GM12878 (cell line): Measurements from ENCODE around the gene APOE.

ENCODE experiments used
- ATF3 ChIP-seq: IDR thresholded peaks from 2 replicates; pipeline ENCODE4 v1.6.1; 2011; ENCODE audit warnings: low read depth, mild to moderate bottlenecking, low read length, moderate library complexity, borderline replicate concordance; ENCODE audit errors: extremely low read depth
- CHD4 ChIP-seq: fragments of 200-600 bp; sonication (generic); IDR thresholded peaks from 2 replicates; pipeline ENCODE4 v1.6.1; 2016; ENCODE audit warnings: mild to moderate bottlenecking
- CTCF ChIP-seq, 3 experiments: IDR thresholded peaks in 2 of 3; conservative IDR thresholded peaks in 1 of 3; 2 replicates each; pipeline ENCODE4 v1.5.1; 2011; ENCODE audit warnings: low read depth in 3 of 3, low read length in 3 of 3, mild to moderate bottlenecking in 3 of 3, control low read depth in 2 of 3, moderate library complexity in 2 of 3, inconsistent platforms in 1 of 3, mixed read lengths in 1 of 3; ENCODE audit not compliant: control insufficient read depth in 2 of 3, insufficient read depth in 1 of 3; ENCODE audit errors: extremely low read depth in 1 of 3
- ESRRA ChIP-seq: IDR thresholded peaks from 2 replicates; pipeline ENCODE4 v1.6.1; 2012; ENCODE audit warnings: mild to moderate bottlenecking, low read length, improper control_type of control experiment
- EZH2 ChIP-seq: IDR thresholded peaks from 2 replicates; pipeline ENCODE4 v1.6.1; 2012; ENCODE audit warnings: low read depth, mild to moderate bottlenecking, control low read depth, inconsistent platforms, low read length, borderline replicate concordance; ENCODE audit not compliant: control insufficient read depth
- GATAD2B ChIP-seq: fragments of 450-650 bp; conservative IDR thresholded peaks from 2 replicates; pipeline ENCODE4 v1.6.1; 2017; ENCODE audit warnings: low read depth, mild to moderate bottlenecking, moderate library complexity
- MTA3 ChIP-seq: IDR thresholded peaks from 2 replicates; pipeline ENCODE4 v1.6.1; 2012; ENCODE audit warnings: low read length, inconsistent platforms, borderline replicate concordance
- POLR2A ChIP-seq: IDR thresholded peaks from 2 replicates; pipeline ENCODE4 v1.6.1; 2011; ENCODE audit warnings: low read depth, mild to moderate bottlenecking, low read length
- POLR2AphosphoS5 ChIP-seq: IDR thresholded peaks from 2 replicates; pipeline ENCODE4 v1.6.1; 2011; ENCODE audit warnings: mild to moderate bottlenecking, low read length, inconsistent platforms
- TF ChIP-seq, protein P1 (sequence below): IDR thresholded peaks from 2 replicates; pipeline ENCODE4 v1.6.1; 2012; ENCODE audit warnings: low read depth, low read length, improper control_type of control experiment

- TF ChIP-seq, protein P1, sequence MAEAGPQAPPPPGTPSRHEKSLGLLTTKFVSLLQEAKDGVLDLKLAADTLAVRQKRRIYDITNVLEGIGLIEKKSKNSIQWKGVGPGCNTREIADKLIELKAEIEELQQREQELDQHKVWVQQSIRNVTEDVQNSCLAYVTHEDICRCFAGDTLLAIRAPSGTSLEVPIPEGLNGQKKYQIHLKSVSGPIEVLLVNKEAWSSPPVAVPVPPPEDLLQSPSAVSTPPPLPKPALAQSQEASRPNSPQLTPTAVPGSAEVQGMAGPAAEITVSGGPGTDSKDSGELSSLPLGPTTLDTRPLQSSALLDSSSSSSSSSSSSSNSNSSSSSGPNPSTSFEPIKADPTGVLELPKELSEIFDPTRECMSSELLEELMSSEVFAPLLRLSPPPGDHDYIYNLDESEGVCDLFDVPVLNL = no peak
- TF ChIP-seq ESRRA (no peak), EZH2 (no peak), POLR2AphosphoS5 (no peak), GATAD2B (no peak), CTCF (IDR thresholded peaks at IDR 0.05 in 2 of 3, conservative IDR thresholded peaks at IDR 0.05 in 1 of 3; ENCODE audit: control insufficient read depth in 2 of 3, extremely low read depth in 1 of 3, insufficient read depth in 1 of 3, low read depth in 3 of 3, low read length in 3 of 3) (no peak), MTA3 (no peak), POLR2A (no peak), CHD4 (no peak), ATF3 (no peak)
Observed at GRCh38 chr19:44867578-44867977, 38.0 kb upstream of the APOE start.
